GM19467 (cell line): ENCODE results near the gene CHMP1A.
A peak's percentile ranks its signal among the peaks of the same experiment; 100 is the strongest.
"Not testable (repeated sequence)": the region's sequence is repeated elsewhere in the genome, so short reads cannot be mapped to it uniquely, and the experiment has no call there.

Experiments
- ATAC-seq: cut with Tn5 transposase; IDR thresholded peaks from one replicate; pipeline ENCODE4 v1.9.1; 2021; ENCODE audit warnings: mild to moderate bottlenecking, moderate library complexity; ENCODE audit not compliant: unreplicated experiment

Gene CHMP1A

DNA sequence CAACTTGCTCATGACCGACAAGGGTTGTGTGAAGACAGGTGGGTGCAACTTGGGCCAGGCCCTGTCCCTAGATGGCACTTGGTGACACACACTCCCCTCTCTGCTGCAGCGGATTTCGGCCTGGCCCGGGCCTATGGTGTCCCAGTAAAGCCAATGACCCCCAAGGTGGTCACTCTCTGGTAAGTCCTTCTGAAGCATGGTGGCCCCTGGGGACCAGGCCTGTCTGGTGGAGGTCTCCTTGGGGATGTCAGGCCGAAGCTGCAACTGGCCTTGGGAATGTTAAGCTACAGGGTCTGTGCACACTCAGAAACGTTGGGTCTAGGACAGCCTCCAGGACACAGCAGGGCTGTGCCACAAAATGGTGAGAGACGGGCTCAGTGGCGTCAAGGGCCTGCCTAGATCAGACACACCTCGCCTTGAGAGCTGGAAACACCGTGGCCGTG is 35.8 kb upstream of the CHMP1A start:
- no peak for ATAC-seq

DNA sequence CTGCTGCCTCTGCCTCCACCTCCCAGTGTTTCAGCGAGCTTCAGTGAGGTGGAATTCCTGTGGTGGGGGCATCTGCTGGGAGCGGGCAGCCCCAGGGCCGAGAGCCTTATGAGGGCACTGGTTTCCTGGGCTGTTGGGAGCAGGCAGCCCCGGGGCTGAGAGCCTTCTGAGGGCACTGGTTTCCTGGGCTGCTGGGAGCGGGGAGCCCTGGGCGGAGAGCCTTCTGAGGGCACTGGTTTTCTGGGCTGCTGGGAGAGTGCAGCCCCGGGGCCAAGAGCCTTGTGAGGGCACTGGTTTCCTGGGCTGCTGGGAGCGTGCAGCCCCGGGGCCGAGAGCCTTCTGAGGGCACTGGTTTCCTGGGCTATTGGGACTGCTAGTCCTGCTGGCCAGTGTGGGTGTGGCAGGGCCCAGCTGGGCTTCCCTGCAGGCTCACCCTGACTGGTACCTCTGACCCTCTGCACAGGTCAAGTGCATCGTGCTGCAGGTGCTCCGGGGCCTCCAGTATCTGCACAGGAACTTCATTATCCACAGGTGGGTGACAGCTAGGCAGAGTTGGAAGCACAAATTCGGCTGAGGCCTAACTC is 34.6 kb upstream of the CHMP1A start:
- no peak for ATAC-seq

DNA sequence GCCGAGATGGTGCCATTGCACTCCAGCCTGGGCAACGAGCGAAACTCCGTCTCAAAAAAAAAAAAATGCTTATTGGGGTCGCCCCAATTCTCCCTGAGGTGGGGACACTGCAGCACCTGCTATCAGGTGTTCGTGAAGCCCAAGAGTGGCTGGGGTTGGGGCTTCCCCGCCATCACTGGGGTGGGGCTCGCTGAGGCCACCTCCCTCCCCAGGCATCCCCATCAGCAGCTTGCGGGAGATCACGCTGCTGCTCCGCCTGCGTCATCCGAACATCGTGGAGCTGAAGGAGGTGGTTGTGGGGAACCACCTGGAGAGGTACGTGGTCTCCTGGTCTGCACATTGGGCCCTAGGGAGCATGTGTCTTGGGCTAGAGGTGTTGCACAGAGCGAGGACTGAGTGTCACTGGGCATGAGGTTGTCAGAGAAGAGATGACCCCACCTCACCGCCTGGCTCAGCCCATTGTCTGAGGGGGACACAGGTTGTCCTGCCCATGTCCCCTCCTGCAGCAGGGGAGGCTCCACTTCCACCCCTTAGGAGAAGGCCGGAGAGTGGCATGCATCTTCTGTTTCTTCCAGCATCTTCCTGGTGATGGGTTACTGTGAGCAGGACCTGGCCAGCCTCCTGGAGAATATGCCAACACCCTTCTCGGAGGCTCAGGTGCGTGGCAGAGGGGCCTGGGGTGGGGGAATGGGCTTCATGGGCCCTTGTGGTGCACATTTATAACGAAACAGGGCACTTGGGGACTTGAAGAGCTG is 33.9 kb upstream of the CHMP1A start:
- ATAC-seq = no peak

DNA sequence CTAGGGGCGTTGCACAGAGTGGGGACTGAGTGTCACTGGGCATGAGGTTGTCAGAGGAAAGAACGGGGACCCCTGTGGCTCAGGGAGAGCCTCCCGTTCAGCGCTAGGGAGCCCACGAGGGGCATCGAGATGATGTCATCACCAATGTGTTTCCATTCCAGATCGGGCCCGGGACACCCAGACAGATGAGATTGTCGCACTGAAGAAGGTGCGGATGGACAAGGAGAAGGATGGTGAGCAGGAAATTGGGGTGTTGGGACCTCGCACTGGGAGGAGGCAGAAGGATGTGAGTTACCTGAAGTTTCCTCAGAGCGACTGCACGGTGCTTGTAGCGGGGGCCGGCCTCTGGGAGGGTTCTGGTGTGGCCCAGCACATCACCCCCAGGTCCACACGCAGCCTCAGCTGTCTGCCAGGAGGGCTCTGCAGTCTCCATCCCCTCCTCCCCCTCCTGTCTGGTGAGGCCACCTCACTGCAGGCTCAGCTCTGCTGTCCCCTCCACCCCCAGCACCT is 32.9 kb upstream of the CHMP1A start:
- ATAC-seq = no peak

- ATAC-seq = not testable (repeated sequence)
These were observed 32.1 kb upstream of the CHMP1A start for GRCh38 chr16:89689621-89690020.

- no peak for ATAC-seq
These were observed 31.6 kb upstream of the CHMP1A start for GRCh38 chr16:89689142-89689541.

GRCh38 chr16:89688395-89688794 is 30.9 kb upstream of the CHMP1A start:
- no peak for ATAC-seq

DNA sequence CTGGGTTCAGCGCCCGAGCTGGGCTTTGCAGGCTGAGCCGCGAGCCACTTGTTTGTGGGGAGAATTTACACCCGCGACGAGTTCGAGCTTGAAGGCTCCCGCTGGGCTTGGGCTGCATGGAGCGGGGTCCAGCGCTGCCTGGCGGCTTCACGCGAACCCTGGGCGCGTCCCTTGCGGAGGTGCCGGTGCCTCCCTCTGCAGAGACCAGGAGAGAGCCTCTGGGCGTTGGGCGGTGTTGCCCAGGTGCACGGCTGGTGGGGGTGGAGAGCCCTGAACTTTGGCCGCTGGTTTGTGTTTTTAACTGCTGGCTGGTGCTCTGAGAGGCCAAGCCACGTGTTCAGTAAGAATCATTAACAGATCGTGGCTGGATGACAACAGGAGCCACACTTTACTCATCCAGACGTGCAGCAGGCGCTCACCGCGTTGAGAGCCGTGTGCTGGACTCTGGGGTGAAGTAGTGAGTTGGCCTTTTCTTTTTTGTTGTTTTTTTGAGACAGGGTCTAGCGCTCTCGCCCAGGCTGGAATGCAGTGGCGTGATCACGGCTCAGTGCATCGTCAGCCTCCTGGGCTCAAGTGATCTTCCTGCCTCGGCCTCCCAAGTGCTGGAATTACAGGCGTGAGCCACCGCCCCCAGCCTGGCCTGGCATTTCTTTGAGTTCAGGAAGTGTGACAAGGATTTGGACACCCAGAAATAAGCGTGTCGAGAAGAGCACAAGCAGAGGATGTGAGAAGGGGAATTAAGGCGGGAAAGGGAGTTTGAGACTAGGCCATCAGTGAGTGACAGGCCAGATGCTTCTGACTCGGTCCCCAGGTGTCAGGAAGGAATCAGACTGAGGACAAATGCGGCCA is 29.8 kb upstream of the CHMP1A start:
- peak; percentile 45 for ATAC-seq

GRCh38 chr16:89686520-89687091 is 29.1 kb upstream of the CHMP1A start, which contains the start of gene CDK10:
Gene CDK10, plus strand, starts transcription at chr16:89686689. Its CDS starts 22 bp downstream, at chr16:89686711.
- ATAC-seq = peak; percentile 69

DNA sequence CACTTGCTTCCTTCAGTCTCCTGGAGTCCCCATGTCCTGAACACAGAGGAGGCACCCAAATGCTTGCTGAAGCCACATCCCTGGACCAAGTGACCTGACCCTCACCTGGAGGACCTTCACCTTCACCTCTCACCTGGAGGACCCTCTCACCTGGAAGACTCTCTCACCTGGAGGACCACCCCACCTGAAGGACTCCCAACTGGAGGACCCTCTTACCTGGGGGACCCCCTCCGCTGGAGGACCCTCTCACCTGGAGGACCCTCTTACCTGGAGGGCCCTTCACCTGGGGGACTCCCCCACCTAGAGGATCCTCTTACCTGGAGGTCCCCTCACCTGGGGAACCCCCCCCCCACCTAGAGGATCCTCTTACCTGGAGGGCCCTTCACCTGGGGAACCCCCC is 28.4 kb upstream of the CHMP1A start:
- ATAC-seq = no peak

- no peak for ATAC-seq
These were observed 20.8 kb upstream of the CHMP1A start for GRCh38 chr16:89678258-89678657.

- ATAC-seq = no peak
These were observed 14.9 kb upstream of the CHMP1A start for GRCh38 chr16:89672177-89672941.

GRCh38 chr16:89671565-89671964 is 14.1 kb upstream of the CHMP1A start:
- not testable (repeated sequence) for ATAC-seq

DNA sequence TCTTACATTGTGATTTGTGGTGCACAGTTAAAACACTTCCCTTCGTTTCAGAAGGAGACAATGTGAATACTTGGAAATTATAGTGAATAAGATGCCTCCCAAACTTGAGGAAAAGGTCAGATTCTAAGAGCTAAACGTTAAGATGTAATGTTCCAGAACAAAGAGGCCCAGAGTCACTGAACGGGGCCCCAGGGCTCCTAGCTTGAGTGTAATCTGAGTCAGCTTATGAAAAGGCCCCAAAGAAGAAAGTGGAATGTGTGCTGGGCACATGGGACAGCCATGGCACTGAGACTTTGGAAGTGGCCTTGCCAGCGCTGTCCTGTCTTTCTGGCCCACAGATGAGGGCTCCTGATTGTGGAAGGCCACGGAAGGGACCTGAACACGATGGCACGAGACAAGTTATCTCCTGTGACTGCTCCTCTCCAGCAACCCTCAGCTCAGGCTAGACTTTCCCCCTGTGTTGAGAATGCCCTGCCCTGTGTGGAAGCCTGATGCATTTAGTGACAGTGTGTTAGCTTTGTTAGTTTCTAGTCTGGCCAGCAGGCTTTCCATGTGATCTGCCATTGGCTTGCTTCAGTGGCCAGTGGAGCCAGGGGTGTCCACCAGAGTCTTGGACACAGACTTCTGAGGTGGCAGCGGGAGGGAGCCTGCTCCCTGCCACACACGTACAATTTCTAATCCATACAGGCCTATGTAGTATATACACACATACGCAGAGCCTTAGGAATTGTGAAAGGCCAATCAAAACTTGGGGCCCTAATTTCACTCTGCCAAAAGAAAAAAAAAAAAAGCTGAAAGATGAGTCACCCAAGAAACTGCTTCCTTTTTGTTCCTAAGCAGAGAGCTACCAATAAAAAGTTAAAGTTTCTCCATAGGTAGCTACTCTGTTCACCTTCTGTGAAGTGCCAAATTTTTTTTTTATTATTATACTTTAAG is 13.3 kb upstream of the CHMP1A start:
- no peak for ATAC-seq

DNA sequence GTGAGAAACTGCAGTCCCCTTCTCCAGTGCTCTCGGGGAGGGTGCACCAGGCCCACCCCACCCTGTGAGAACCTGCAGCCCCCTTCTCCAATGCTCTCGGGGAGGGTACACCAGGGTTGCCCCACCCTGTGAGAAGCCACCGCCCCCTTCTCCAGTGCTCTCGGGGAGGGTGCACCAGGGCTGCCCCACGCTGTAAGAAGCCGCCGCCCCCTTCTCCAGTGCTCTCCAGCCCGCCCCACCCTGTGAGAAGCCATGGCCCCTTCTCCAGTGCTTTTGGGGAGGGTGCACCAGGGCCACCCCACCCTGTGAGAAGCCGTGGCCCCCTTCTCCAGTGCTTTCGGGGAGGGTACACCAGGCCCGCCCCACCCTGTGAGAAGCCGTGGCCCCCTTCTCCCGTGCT is 12.2 kb upstream of the CHMP1A start:
- no peak for ATAC-seq

- ATAC-seq = no peak
These were observed 11.3 kb upstream of the CHMP1A start for GRCh38 chr16:89668790-89669158.

- ATAC-seq = no peak
These were observed 10.1 kb upstream of the CHMP1A start for GRCh38 chr16:89667633-89668032.

- not testable (repeated sequence) for ATAC-seq
These were observed 9.5 kb upstream of the CHMP1A start for GRCh38 chr16:89667000-89667399.

GRCh38 chr16:89664238-89664637 is 6.7 kb upstream of the CHMP1A start:
- not testable (repeated sequence) for ATAC-seq
